Stomach (tissue), 4 donors: ENCODE data around the gene MYCBPAP.

Experiments
- EP300 ChIP-seq: sonication (generic); formaldehyde crosslinking; IDR thresholded peaks from one replicate; pipeline ENCODE4 v1.6.1; 2017; ENCODE audit warnings: antibody characterized with exemption
- POLR2A ChIP-seq, 4 donors: fragments of 450-650 bp; IDR thresholded peaks; one replicate each; pipeline ENCODE4 v1.6.1; 2016; ENCODE audit warnings: antibody characterized with exemption in 4 of 4, control low read depth in 2 of 4, mild to moderate bottlenecking in 1 of 4, moderate library complexity in 1 of 4
- POLR2AphosphoS5 ChIP-seq, 3 donors: sonication (generic); formaldehyde crosslinking; IDR thresholded peaks; one replicate each; pipeline ENCODE4 v1.6.1; 2016; ENCODE audit warnings: antibody characterized with exemption in 3 of 3
- TF ChIP-seq, protein P1 (sequence below), 7 experiments: fragments of 450-650 bp in 4 of 7; fragments of 200-600 bp in 3 of 7; sonication (generic) in 3 of 7; IDR thresholded peaks; one replicate each; pipeline ENCODE4 v1.5.1; 2016 to 2019; ENCODE audit warnings: antibody characterized with exemption in 7 of 7, control low read depth in 2 of 7, mild to moderate bottlenecking in 1 of 7

DNA sequence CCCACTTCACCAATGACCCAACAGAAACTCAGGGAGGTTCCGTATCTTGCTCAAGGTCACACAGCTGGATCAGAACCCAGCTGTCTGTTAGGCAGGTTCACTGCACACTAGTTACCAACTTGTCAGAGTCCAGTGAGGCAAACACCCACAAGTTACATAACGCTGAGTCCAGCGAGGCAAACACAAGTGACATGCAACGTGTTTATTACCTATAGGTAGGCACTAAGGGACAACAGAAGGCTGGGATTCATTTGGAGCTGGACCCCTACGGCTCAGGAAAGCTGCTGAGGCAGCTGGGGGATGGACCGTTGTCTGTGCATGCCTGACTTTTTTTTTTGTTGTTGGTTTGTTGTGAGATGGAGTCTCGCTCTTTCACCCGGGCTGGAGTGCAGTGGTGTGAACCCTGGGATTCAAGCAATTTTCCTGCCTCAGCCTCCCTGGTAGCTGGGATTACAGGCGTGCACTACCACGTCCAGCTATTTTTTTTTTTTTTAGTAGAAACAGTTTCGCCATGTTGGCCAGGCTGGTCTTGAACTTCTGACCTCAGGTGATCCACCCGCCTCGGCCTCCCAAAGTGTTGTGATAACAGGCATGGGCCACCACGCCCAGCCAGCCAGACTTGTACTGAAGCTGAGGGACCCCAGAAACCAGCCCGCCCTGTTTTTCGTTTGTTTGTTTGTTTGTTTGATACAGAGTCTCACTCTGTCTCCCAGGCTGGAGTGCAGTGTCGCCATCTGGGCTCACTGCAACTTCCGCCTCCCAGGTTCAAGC is 31.5 kb upstream of the MYCBPAP start:
- TF ChIP-seq, protein P1, sequence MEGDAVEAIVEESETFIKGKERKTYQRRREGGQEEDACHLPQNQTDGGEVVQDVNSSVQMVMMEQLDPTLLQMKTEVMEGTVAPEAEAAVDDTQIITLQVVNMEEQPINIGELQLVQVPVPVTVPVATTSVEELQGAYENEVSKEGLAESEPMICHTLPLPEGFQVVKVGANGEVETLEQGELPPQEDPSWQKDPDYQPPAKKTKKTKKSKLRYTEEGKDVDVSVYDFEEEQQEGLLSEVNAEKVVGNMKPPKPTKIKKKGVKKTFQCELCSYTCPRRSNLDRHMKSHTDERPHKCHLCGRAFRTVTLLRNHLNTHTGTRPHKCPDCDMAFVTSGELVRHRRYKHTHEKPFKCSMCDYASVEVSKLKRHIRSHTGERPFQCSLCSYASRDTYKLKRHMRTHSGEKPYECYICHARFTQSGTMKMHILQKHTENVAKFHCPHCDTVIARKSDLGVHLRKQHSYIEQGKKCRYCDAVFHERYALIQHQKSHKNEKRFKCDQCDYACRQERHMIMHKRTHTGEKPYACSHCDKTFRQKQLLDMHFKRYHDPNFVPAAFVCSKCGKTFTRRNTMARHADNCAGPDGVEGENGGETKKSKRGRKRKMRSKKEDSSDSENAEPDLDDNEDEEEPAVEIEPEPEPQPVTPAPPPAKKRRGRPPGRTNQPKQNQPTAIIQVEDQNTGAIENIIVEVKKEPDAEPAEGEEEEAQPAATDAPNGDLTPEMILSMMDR (IDR thresholded peaks at IDR 0.05): no peak
- TF ChIP-seq EP300: no peak
- no peak for TF ChIP-seq POLR2A (IDR thresholded peaks at IDR 0.05)
- TF ChIP-seq POLR2AphosphoS5 (IDR thresholded peaks at IDR 0.05): no peak
